ENCODE measurements around the gene SMPDL3A.

The SMPDL3A gene

DNA sequence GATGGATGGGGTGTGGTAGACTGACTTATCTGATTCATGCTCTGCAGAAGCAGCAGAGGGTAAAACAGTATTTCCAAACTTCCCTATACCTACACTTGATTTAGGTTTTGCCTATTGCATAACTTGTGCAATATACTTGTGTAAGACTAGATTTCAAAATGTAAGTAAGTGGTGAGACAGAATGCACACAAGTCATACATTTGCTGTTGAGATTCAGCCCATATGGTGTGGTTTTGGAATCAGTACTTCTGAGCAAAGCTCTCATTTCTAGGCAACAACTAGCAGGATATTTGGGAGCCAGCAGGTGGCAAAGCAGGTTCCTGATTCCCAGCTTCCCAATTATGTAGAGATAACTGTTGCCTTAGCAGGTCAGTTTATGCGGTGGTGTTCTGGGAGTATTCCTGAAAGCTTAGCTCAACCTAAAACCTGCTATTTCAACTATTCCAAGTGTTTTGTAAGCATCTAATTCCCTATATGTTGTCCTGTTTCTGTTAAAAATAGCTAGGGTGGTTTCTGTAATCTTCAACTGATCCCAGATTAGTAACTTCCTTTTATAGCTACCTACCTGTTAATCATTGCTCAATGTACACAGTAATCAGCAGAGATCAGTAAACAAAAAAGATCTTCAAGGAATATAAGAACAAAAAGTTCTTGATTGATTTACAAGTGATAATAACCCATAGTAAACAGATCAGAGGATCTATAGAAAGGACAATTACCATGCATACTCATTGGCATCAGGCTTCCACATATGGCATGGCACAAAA lies 18.0 kb upstream of the SMPDL3A start:
- H3K36me3 ChIP-seq, result no peaks in the 10 kb centered on the region
- H3K27me3 ChIP-seq, result no peaks in the 10 kb centered on the region
- peaks cover 0 to 15% (median 0%) of the 10 kb centered on the region in 10 experiments; a peak in 4 of 20 replicates for H3K4me1 ChIP-seq
- H3K9ac ChIP-seq, result no peak overlapping the region
- H4K20me1 ChIP-seq, result no peaks in the 10 kb centered on the region
- H3K27ac ChIP-seq, result peak overlapping the region in 1 of 11 experiments; percentile 19; a peak in 2 of 22 replicates
- no peaks in the 10 kb centered on the region for H3K9me3 ChIP-seq (replicated peaks in 1 of 11)
- peak overlapping the region in 2 of 11 experiments; percentile 27 to 44; a peak in 4 of 22 replicates for H3K4me2 ChIP-seq
- peak in 1 of 11 experiments; percentile 14; a peak in 1 of 22 replicates for TF ChIP-seq Cebpa-rat (IDR thresholded peaks at IDR 0.05)
- H3K4me3 ChIP-seq, result no peak overlapping the region

DNA sequence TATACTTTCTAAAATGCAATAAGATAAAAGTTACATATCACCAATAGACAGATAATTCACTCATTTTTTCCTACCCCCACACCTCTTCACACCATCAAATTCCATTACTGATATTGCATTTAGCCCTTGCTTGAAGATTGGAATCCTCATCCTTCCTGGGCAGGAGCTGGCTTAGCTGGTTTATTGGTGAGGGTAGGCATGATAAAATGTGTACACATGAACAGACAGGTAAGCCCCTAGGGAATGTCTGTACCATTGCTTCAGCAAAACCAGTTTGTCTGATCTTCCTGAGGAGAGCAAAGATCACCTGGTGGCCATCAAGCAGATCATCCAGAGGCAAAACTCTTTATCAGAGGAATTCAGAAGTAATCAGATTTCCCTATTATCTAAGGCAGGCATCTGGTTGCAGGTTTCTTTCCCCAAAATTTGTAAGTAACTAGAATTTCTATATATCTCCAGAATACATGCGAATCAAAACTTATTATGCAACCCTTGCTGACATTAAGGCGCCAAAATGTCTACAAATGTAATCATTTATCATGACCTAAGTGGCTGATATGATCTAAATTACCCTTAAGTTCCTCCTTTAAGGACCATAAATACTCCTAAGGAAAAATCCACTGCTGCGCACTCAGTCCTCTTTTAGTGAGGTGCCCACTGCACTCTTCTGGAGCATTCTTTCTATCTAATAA lies 16.2 kb upstream of the SMPDL3A start:
- Histone ChIP-seq H3K9ac (no peak overlapping the region), H4K20me1 (no peaks in the 10 kb centered on the region), H3K4me2 (no peak overlapping the region), H3K4me3 (no peak overlapping the region), H3K9me3 (replicated peaks in 1 of 11) (no peaks in the 10 kb centered on the region), H3K27me3 (no peaks in the 10 kb centered on the region), H3K27ac (no peak overlapping the region), H3K36me3 (no peaks in the 10 kb centered on the region), H3K4me1 (peaks cover 0 to 15% (median 0%) of the 10 kb centered on the region in 10 experiments; a peak in 4 of 20 replicates)
- no peak for TF ChIP-seq Cebpa-rat (IDR thresholded peaks at IDR 0.05)

- Histone ChIP-seq H3K4me1 (peaks cover 0 to 6% (median 0%) of the 10 kb centered on the region in 10 experiments; a peak in 4 of 20 replicates), H3K36me3 (no peaks in the 10 kb centered on the region), H3K9me3 (replicated peaks in 1 of 11) (no peaks in the 10 kb centered on the region), H3K9ac (no peak overlapping the region), H3K27ac (no peak overlapping the region), H3K4me3 (no peak overlapping the region), H3K4me2 (no peak overlapping the region), H3K27me3 (no peaks in the 10 kb centered on the region), H4K20me1 (no peaks in the 10 kb centered on the region)
- TF ChIP-seq Cebpa-rat (IDR thresholded peaks at IDR 0.05), result no peak
These were observed 13.1 kb upstream of the SMPDL3A start for GRCh38 chr6:122775975-122776374.

DNA sequence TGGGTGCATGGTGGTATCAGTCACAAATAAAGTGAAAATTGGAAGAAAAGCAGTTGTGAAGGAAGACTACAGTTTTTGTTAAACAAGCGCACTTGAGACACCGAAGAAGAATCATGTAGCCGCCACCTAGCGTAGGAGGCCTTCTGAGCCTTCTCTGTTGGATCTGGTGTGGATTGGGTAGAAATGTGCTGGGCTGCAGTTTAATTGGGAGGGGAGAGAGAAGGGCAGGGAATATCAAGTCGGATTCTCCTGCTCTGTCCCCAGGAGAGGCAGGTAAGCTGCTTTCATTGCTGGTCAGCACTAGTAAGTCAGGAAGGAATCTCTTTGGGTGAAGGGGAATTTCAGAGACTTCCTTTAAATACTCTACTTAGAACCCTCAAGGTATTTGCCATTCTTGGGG lies 10.8 kb upstream of the SMPDL3A start:
- no peaks in the 10 kb centered on the region for H4K20me1 ChIP-seq
- TF ChIP-seq Cebpa-rat (IDR thresholded peaks at IDR 0.05), result no peak
- H3K4me3 ChIP-seq, result no peak overlapping the region
- no peak overlapping the region for H3K27ac ChIP-seq
- no peaks in the 10 kb centered on the region for H3K4me1 ChIP-seq
- H3K9me3 ChIP-seq (replicated peaks in 1 of 11), result no peaks in the 10 kb centered on the region
- no peak overlapping the region for H3K4me2 ChIP-seq
- no peaks in the 10 kb centered on the region for H3K36me3 ChIP-seq
- no peaks in the 10 kb centered on the region for H3K27me3 ChIP-seq
- no peak overlapping the region for H3K9ac ChIP-seq

DNA sequence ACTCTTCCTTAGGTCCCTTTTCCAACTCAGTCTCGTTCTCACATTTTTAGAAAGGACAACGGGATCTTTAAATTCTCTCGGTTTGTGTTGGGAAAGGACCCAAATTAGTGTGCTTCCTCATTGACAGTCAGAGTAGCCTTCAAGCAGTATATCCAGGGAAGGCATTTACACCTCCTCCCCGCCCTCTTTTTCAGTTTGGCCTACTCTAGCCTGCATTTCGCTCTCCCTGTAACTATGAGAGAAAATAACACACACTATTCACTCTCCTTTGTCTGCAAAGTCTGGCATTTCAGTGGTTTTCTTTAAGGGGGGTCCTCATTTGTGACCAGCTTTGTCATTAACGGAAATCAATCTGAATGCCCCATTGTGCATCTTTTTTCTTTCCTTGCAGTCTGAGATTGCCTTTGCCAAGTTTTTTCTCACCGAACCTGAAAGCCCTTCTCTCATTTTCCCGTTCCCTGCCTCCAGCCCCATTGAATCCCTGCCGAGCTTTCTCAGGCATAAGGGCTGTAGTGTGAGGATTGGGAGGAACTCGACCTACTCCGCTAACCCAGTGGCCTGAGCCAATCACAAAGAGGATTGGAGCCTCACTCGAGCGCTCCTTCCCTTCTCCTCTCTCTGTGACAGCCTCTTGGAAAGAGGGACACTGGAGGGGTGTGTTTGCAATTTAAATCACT lies 9.9 kb upstream of the SMPDL3A start:
- Histone ChIP-seq H3K4me1 (no peaks in the 10 kb centered on the region), H4K20me1 (no peaks in the 10 kb centered on the region), H3K27ac (no peak overlapping the region), H3K4me3 (no peak overlapping the region), H3K9ac (no peak overlapping the region), H3K9me3 (replicated peaks in 1 of 11) (no peaks in the 10 kb centered on the region), H3K27me3 (no peaks in the 10 kb centered on the region), H3K4me2 (no peak overlapping the region), H3K36me3 (no peaks in the 10 kb centered on the region)
- TF ChIP-seq Cebpa-rat (IDR thresholded peaks at IDR 0.05), result no peak

- TF ChIP-seq Cebpa-rat (IDR thresholded peaks at IDR 0.05), result no peak
- Histone ChIP-seq H3K36me3 (no peaks in the 10 kb centered on the region), H4K20me1 (no peaks in the 10 kb centered on the region), H3K27ac (no peak within 1 kb of the TSS), H3K27me3 (no peaks in the 10 kb centered on the region), H3K4me3 (no peak within 1 kb of the TSS), H3K9ac (no peak within 1 kb of the TSS), H3K4me2 (no peak within 1 kb of the TSS), H3K9me3 (replicated peaks in 1 of 11) (no peaks in the 10 kb centered on the region), H3K4me1 (no peaks in the 10 kb centered on the region)
These were observed 9.4 kb upstream of the SMPDL3A start, which contains the start of gene FABP7 for GRCh38 chr6:122779667-122780066. Gene FABP7 (plus strand): TSS chr6:122779716. CDS start chr6:122779795, 79 bp downstream.

DNA sequence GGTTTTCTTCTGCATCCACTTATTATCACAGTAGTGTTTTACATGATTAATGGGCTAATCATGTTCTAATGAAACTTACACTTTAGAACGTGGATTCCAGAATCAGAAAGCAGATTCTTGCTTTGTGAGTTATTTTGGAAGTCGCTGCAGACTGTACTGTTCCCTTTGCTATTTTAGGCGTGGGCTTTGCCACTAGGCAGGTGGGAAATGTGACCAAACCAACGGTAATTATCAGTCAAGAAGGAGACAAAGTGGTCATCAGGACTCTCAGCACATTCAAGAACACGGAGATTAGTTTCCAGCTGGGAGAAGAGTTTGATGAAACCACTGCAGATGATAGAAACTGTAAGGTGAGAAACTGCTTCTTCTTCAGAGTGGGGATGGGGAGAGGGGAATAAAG lies 8.9 kb upstream of the SMPDL3A start:
- Histone ChIP-seq H3K4me1 (no peaks in the 10 kb centered on the region), H3K9me3 (replicated peaks in 1 of 11) (no peaks in the 10 kb centered on the region), H3K27me3 (no peaks in the 10 kb centered on the region), H3K4me3 (no peak overlapping the region), H3K9ac (no peak overlapping the region), H3K4me2 (no peak overlapping the region), H3K36me3 (no peaks in the 10 kb centered on the region), H4K20me1 (no peaks in the 10 kb centered on the region), H3K27ac (no peak overlapping the region)
- TF ChIP-seq Cebpa-rat (IDR thresholded peaks at IDR 0.05), result no peak

- Histone ChIP-seq H3K27ac (no peak overlapping the region), H4K20me1 (no peaks in the 10 kb centered on the region), H3K27me3 (no peaks in the 10 kb centered on the region), H3K4me1 (no peaks in the 10 kb centered on the region), H3K36me3 (no peaks in the 10 kb centered on the region), H3K9ac (no peak overlapping the region), H3K4me2 (no peak overlapping the region), H3K4me3 (no peak overlapping the region), H3K9me3 (replicated peaks in 1 of 11) (no peaks in the 10 kb centered on the region)
- no peak for TF ChIP-seq Cebpa-rat (IDR thresholded peaks at IDR 0.05)
These were observed 7.3 kb upstream of the SMPDL3A start for GRCh38 chr6:122781716-122782115.

- H3K27me3 ChIP-seq, result no peaks in the 10 kb centered on the region
- H3K9me3 ChIP-seq (replicated peaks in 1 of 11), result no peaks in the 10 kb centered on the region
- H3K27ac ChIP-seq, result no peak overlapping the region
- no peaks in the 10 kb centered on the region for H3K4me1 ChIP-seq
- H3K4me2 ChIP-seq, result no peak overlapping the region
- H3K9ac ChIP-seq, result no peak overlapping the region
- no peaks in the 10 kb centered on the region for H4K20me1 ChIP-seq
- H3K4me3 ChIP-seq, result no peak overlapping the region
- H3K36me3 ChIP-seq, result no peaks in the 10 kb centered on the region
- no peak for TF ChIP-seq Cebpa-rat (IDR thresholded peaks at IDR 0.05)
These were observed 5.7 kb upstream of the SMPDL3A start for GRCh38 chr6:122783401-122783800.

Data from BLaER1 treated with 17β-estradiol and CSF1 and Interleukin-3, amounts not matched to agents 10 nM and 100 nM (cell line).